Suprapubic skin (tissue), 3 donors: ENCODE measurements around the gene ERN1.

Experiments
- CTCF ChIP-seq, 2 donors: fragments of 200-600 bp in 1 of 2; fragments of 450-650 bp in 1 of 2; sonication (generic) in 1 of 2; IDR thresholded peaks; one replicate each; pipeline ENCODE4 v1.5.1; 2016 to 2019; ENCODE audit warnings: antibody characterized with exemption in 2 of 2, mild to moderate bottlenecking in 1 of 2, moderate library complexity in 1 of 2
- POLR2A ChIP-seq, 2 donors: fragments of 450-650 bp; IDR thresholded peaks; one replicate each; pipeline ENCODE4 v1.6.1; 2017; ENCODE audit warnings: antibody characterized with exemption in 2 of 2, mild to moderate bottlenecking in 2 of 2, moderate library complexity in 2 of 2

GRCh38 chr17:64001091-64001579 lies 128.8 kb downstream of the ERN1 start:
- TF ChIP-seq CTCF (IDR thresholded peaks at IDR 0.05) (no peak), POLR2A (IDR thresholded peaks at IDR 0.05) (no peak)
